ENCODE data around the gene ZNF649.
"Not testable (repeated sequence)": the region's sequence is repeated elsewhere in the genome, so short reads cannot be mapped to it uniquely, and the experiment has no call there.

Gene ZNF649

DNA sequence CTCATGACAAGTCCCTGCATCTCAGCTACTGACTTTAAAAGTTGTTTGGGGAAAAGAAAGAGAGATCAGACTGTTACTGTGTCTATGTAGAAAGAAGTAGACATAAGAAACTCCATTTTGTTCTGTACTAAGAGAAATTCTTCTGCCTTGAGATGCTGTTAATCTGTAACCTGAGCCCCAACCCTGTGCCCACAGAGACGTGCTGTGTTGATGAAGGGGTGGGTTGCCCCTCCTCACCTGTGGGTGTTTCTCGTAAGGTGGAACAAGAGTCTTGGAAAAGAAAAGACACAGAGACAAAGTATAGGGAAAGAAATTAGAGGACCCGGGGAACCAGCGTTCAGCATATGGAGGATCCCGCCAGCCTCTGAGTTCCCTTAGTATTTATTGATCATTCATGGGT is 3.2 kb upstream of the ZNF649 start:
- ATAC-seq (replicated peaks), result not testable (repeated sequence)
- H3K9me3 Mint-ChIP-seq, result peaks cover 29 to 38% of the 10 kb centered on the region in 2 donors
- peaks cover 26 to 46% of the 10 kb centered on the region in 2 donors for H3K36me3 Mint-ChIP-seq

DNA sequence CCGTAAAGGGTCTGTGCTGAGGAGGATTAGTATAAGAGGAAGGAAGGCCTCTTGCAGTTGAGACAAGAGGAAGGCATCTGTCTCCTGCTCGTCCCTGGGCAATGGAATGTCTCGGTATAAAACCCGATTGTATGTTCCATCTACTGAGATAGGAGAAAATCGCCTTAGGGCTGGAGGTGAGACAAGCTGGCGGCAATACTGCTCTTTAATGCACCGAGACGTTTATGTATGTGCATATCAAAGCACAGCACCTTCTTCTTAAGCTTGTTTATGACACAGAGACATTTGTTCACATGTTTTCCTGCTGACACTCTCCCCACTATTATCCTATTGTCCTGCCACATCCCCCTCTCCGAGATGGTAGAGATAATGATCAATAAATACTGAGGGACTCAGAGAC is 1.3 kb upstream of the ZNF649 start:
- Mint-ChIP-seq H3K36me3 (peaks cover 38 to 65% of the 10 kb centered on the region in 2 donors), H3K4me1 (peaks cover 9 to 24% of the 10 kb centered on the region in 2 donors), H3K27me3 (peaks cover 26 to 35% of the 10 kb centered on the region in 2 donors), H3K9me3 (peaks cover 33 to 34% of the 10 kb centered on the region in 2 donors)
- not testable (repeated sequence) for H3K4me3 Mint-ChIP-seq; H3K27ac Mint-ChIP-seq; DNase-seq; ATAC-seq (replicated peaks)

More for the DNA sequence above, 3.2 kb upstream of the ZNF649 start:
- Mint-ChIP-seq H3K4me1 (peaks cover 6 to 20% of the 10 kb centered on the region in 2 donors), H3K27me3 (peaks cover 26 to 35% of the 10 kb centered on the region in 2 donors)
- not testable (repeated sequence) for H3K4me3 Mint-ChIP-seq, H3K27ac Mint-ChIP-seq, DNase-seq

DNA sequence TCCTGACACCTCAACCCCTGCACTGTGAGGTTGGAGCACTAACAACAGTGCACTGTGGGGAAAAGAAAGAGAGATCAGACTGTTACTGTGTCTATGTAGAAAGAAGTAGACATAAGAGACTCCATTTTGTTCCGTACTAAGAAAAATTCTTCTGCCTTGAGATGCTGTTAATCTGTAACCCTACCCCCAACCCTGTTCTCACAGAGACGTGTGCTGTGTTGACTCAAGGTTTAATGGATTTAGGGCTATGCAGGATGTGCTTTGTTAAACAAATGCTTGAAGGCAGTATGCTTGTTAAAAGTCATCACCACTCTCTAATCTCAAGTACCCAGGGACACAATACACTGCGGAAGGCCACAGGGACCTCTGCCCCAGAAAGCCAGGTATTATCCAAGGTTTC is 822 bp upstream of the ZNF649 start:
- H3K4me3 Mint-ChIP-seq; ATAC-seq (replicated peaks); DNase-seq; H3K27ac Mint-ChIP-seq: not testable (repeated sequence)
- Mint-ChIP-seq H3K36me3 (peaks cover 42 to 67% of the 10 kb centered on the region in 2 donors), H3K9me3 (peaks cover 35 to 37% of the 10 kb centered on the region in 2 donors), H3K27me3 (peaks cover 26 to 35% of the 10 kb centered on the region in 2 donors), H3K4me1 (peaks cover 9 to 24% of the 10 kb centered on the region in 2 donors)

DNA sequence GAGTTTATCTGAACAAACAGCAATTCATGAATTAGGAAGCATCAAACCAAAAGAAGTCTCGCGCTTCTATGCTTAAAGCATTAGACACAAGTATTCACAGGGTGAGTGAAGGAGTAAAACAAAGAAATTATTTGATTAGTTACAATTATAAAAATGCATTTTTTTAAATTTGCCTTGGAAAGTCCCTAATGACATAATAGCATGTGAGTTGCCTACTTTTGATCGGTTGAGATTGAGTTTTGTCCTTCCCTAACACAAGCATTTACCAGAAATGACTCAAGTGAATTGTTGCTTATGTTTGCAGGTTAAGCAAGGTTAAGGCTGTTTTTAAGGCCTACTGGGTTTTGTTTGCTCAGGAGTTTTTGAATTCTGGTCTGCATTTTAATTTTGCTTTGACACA is 389 bp upstream of the ZNF649 start:
- peak overlapping the region; percentile 99 for H3K27ac Mint-ChIP-seq
- H3K27me3 Mint-ChIP-seq, result peaks cover 26 to 35% of the 10 kb centered on the region in 2 donors
- peaks cover 10 to 24% of the 10 kb centered on the region in 2 donors for H3K4me1 Mint-ChIP-seq
- H3K4me3 Mint-ChIP-seq, result peak overlapping the region; percentile 95 to 99
- peaks cover 46 to 68% of the 10 kb centered on the region in 2 donors for H3K36me3 Mint-ChIP-seq
- no peak for DNase-seq
- H3K9me3 Mint-ChIP-seq, result peaks cover 35 to 37% of the 10 kb centered on the region in 2 donors
- ATAC-seq (replicated peaks), result peak in 1 of 2 donors; percentile 8

DNA sequence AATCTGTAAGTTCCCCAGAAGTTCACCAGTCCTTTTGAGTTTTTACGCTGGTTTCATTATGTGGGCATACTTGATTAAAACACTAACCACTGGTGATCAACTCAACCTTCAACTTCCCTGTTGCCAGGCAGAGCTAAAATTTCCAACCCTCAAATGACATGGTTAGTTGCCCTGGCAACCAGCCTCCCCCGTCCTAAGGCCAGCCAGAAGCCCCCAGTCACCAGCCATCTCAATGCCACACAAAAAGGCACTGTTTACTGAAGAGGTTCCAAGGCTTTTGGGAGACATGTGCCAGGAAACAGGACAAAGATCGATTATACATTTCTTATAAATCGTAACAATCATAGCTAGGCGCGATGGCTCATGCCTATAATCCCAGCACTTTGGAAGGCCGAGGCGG is 1.6 kb downstream of the ZNF649 start:
- Mint-ChIP-seq H3K27me3 (peaks cover 13 to 17% of the 10 kb centered on the region in 2 donors), H3K27ac (peak overlapping the region; percentile 14), H3K9me3 (peaks cover 24 to 28% of the 10 kb centered on the region in 2 donors), H3K36me3 (peaks cover 52 to 82% of the 10 kb centered on the region in 2 donors), H3K4me3 (peak overlapping the region; percentile 95 to 99), H3K4me1 (peaks cover 12 to 24% of the 10 kb centered on the region in 2 donors)
- ATAC-seq (replicated peaks), result no peak
- no peak for DNase-seq

DNA sequence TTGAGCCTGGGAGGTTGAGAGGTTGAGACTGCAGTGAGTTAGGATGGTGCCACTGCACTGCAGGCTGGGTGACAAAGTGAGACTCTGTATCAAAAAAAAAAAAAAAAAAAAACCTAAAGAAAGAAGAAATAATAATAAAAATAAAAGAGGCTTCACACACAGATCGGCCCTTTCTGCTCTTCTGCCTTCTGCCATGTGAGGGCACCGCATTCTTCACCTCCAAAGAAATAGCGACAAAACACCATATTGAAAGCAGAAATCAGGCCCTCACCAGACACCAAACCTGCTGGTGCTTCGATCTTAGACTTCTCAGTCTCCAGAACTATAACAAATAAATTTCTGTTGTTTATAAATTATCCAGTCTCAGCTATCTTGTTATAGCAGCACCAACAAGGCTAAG is 3.0 kb downstream of the ZNF649 start:
- Mint-ChIP-seq H3K4me1 (peaks cover 12 to 24% of the 10 kb centered on the region in 2 donors), H3K9me3 (peaks cover 15 to 19% of the 10 kb centered on the region in 2 donors), H3K4me3 (no peak overlapping the region), H3K27ac (no peak overlapping the region), H3K27me3 (peaks cover 4 to 6% of the 10 kb centered on the region in 2 donors), H3K36me3 (peaks cover 59 to 85% of the 10 kb centered on the region in 2 donors)
- DNase-seq, result no peak
- ATAC-seq (replicated peaks), result no peak

DNA sequence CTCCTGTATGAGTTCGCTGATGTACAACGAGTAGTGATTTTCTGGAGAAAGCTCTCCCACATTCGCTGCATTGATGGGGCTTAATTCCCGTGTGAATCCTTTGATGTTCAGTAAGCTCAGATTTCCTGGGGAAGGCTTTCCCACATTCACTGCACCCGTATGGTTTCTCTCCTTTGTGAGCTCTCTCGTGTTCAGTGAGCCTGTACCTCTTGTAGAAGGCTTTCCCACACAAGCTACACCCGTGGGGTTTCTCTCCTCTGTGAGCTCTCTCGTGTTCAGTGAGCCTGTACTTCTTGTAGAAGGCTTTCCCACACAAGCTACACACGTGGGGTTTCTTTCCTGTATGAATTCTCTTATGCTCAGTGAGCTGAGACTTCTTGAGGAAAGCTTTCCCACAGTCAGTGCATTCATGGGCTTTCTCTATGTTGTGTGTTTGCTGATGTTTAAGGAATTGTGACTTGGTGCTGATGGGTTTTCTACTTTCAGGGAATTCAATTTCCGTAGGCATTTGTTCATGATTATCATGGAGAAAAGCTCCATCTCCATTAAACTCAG is 13.5 kb downstream of the ZNF649 start:
- ATAC-seq (replicated peaks) (no peak), DNase-seq (no peak)
- H3K27me3 Mint-ChIP-seq, result no peaks in the 10 kb centered on the region
- H3K4me3 Mint-ChIP-seq, result no peak overlapping the region
- H3K27ac Mint-ChIP-seq, result peak overlapping the region; percentile 76
- H3K9me3 Mint-ChIP-seq, result peaks cover 37 to 49% of the 10 kb centered on the region in 2 donors
- peaks cover 0 to 25% of the 10 kb centered on the region in 2 donors for H3K4me1 Mint-ChIP-seq
- peaks cover 82 to 96% of the 10 kb centered on the region in 2 donors for H3K36me3 Mint-ChIP-seq

DNA sequence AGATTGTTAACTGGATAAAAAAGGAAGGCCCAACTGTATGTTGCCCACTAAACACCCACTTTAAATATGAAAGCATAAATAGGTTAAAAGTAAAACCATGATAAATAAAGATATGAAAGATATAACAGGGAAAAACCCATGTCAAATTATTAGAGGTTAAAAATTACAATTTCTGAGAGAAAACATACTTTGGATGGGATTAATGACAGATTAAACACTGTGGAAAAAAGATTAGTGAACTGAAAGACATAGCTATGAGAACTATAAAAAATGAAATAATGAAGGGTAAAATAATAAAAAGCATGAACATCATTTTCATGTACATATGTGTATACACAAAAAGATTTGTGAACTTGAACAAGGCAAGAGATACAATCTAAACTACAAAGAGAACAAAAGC is 14.9 kb downstream of the ZNF649 start:
- no peak overlapping the region for H3K27ac Mint-ChIP-seq
- no peaks in the 10 kb centered on the region for H3K27me3 Mint-ChIP-seq
- no peak for ATAC-seq (replicated peaks)
- H3K4me1 Mint-ChIP-seq, result peaks cover 0 to 25% of the 10 kb centered on the region in 2 donors
- peaks cover 79 to 94% of the 10 kb centered on the region in 2 donors for H3K36me3 Mint-ChIP-seq
- H3K9me3 Mint-ChIP-seq, result peaks cover 33 to 42% of the 10 kb centered on the region in 2 donors
- no peak overlapping the region for H3K4me3 Mint-ChIP-seq
- DNase-seq, result no peak

DNA sequence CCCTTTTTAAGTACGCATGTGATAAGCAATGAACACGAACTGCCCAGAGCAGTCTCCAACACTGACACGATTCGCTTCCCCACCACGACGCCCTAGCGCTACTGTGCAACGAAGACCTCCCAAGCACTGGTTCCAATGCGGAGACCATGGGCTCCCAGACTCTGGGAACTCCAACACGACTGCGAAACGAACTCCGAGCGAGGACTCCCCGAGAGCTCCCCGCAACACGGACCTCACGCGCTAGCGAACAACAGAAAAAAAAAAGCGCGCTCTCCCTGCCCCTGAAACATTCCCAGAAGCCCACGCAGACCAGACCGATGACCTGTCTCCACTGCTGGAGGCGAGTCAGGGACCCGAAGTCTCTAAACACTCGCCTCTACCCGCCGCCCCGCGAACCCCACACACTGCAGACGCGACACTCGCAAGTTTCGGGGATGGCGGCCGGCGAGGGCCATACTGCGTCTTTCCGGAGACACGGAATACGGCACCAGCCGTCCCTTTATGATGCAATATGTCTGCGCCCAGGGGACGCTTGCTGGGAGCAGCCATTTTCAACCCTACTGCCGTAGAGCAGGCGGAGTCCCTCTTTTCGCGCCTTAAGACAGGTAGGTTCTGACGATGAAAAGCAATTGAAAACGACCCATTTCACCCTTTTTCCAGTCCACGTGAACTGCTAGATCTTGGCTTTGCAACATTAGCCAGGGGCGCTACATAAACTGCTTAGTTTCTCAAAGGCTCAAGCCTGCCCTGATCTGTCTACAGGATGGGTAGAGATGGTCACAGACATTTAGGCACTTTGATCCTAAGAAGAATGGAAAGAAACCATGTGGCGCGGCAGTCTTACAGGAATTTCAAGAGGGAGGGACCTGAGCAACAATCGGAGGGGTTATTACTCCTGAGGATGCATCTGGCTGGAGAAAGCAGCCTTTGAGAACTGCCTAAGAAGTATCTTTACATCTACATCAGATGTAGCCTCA is 17.0 kb downstream of the ZNF649 start, which contains the start of gene ZNF577:
Gene ZNF577, minus strand, starts transcription at position 430 of the 977 bp plus-strand sequence. CDS start 7,569 bp downstream, outside the sequence.
- H3K4me3 Mint-ChIP-seq, result peak within 1 kb of the TSS; percentile 93 to 96
- H3K9me3 Mint-ChIP-seq, result peaks cover 27 to 40% of the 10 kb centered on the region in 2 donors
- peak; percentile 70 for DNase-seq
- ATAC-seq (replicated peaks), result peak; percentile 91 to 96
- peaks cover 0 to 19% of the 10 kb centered on the region in 2 donors for H3K4me1 Mint-ChIP-seq
- H3K27ac Mint-ChIP-seq, result peak within 1 kb of the TSS; percentile 90
- H3K27me3 Mint-ChIP-seq, result no peaks in the 10 kb centered on the region
- peaks cover 69 to 89% of the 10 kb centered on the region in 2 donors for H3K36me3 Mint-ChIP-seq

DNA sequence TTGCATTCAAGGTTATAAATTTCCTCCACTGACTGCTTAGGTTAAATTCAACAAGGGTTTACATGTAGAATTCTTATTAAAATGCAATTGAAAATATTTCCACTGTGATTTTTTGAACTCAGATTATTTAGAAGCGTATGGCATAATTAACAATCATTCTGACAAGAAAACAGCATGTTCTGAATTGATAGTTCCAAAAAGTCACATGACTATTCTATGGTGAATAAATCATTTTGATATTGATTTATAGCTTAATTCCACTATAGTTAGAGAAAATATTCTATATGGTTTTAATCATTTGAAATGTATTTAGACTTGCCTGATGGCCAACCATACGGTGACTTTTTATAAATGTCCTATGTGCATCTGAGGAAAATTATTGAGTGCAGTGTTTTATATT is 20.1 kb downstream of the ZNF649 start:
- Mint-ChIP-seq H3K27me3 (no peaks in the 10 kb centered on the region), H3K36me3 (peaks cover 74 to 91% of the 10 kb centered on the region in 2 donors), H3K27ac (no peak overlapping the region), H3K4me1 (peaks cover 0 to 19% of the 10 kb centered on the region in 2 donors), H3K9me3 (peaks cover 29 to 41% of the 10 kb centered on the region in 2 donors), H3K4me3 (no peak overlapping the region)
- ATAC-seq (replicated peaks) (no peak), DNase-seq (no peak)

DNA sequence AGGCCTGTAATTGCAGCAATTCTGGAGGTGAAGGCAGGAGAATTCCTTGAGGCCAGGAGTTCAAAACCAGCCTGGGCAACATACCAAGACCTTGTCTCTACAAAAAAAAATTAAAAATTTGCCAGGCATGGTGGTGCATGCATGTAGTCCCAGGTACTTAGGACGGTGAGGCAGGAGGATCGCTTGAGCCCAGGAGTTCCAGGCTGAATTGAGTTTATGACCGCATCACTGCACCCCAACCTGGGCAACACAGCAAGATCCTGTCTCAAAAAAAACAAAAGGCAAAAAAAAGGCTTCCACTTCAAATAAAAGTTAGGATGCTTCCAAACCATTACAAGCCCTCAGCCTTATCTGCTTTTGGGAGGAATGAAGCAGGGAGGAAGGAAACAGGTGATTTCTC is 22.3 kb downstream of the ZNF649 start:
- Mint-ChIP-seq H3K9me3 (peaks cover 32 to 38% of the 10 kb centered on the region in 2 donors), H3K27me3 (no peaks in the 10 kb centered on the region), H3K4me1 (peaks cover 0 to 10% of the 10 kb centered on the region in 2 donors), H3K36me3 (peaks cover 73 to 91% of the 10 kb centered on the region in 2 donors), H3K27ac (no peak overlapping the region), H3K4me3 (no peak overlapping the region)
- DNase-seq (no peak), ATAC-seq (replicated peaks) (no peak)

DNA sequence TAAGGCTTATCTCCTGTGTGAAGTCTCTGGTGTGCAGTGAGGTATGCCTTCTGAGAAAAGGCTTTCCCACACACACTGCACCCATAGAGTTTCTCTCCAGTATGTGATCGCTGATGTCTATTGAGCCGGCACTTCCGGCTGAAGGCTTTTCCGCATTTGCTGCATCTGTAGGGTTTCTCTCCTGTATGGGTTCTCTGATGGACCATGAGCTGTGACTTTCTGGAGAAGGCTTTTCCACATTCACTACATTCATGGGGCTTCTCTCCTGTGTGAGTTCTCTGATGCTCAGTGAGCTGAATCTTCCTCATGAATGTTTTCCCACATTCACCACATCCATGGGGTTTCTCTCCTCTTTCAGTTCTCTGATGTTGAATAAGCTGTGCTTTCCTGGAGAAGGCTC is 31.7 kb downstream of the ZNF649 start:
- DNase-seq (no peak), ATAC-seq (replicated peaks) (no peak)
- Mint-ChIP-seq H3K36me3 (peaks cover 84 to 98% of the 10 kb centered on the region in 2 donors), H3K4me1 (no peaks in the 10 kb centered on the region), H3K27me3 (no peaks in the 10 kb centered on the region), H3K4me3 (no peak overlapping the region), H3K9me3 (peaks cover 58 to 67% of the 10 kb centered on the region in 2 donors), H3K27ac (peak overlapping the region; percentile 56)

DNA sequence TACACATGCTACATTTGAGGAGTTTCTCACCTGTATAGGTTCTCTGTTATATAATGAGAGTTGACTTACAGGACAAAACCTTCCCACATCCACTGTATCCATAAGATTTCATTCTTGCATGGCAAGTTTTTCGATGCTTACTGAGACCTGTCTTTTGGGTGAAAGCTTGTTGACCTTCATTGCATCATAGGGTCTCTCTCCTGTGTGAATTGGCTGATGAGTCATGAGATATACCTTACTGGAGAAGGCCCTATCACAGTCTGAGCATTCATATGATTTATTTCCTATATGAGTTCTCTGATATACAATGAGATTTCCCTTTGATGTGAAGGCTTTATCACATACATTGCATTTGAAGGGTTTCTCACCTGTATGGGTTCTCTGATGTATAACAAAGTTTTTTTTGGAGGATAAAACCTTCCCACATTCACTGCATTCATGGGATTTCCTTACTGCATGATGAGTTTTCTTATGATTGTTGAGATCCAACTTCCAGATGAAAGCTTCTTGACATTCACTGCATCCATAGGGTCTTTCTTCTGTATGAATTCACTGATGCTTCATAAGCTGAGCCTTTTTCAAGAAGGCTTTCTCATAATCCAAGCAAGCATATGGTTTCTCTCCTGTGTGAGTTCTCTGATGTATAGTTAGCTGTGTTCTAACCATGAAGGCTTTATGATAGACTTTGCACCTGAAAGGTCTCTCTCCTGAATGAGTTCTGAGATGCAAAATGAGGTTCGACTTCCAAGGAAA is 42.8 kb downstream of the ZNF649 start:
- no peak for DNase-seq
- H3K4me3 Mint-ChIP-seq, result no peak overlapping the region
- no peak overlapping the region for H3K27ac Mint-ChIP-seq
- H3K4me1 Mint-ChIP-seq, result no peaks in the 10 kb centered on the region
- peaks cover 31 to 32% of the 10 kb centered on the region in 2 donors for H3K9me3 Mint-ChIP-seq
- H3K36me3 Mint-ChIP-seq, result peaks cover 39 to 67% of the 10 kb centered on the region in 2 donors
- no peak for ATAC-seq (replicated peaks)
- no peaks in the 10 kb centered on the region for H3K27me3 Mint-ChIP-seq

Data from stimulated activated naive B cell treated with anti-CD40 and anti-IgM and Interleukin-4, amounts not matched to agents 10 μg/mL and 1 μg/mL and 100 μg/mL, for 72 hours (primary cell).